Sigmoid colon (tissue), 7 donors: Measurements from ENCODE around the gene PHETA1. TPM values are rescaled to one million over a fixed set of nuclear protein-coding genes. Genes with fewer than 3 reads are reported as not detected.
"Not testable (repeated sequence)": the region's sequence is repeated elsewhere in the genome, so short reads cannot be mapped to it uniquely, and the experiment has no call there.

Experiments used
- DNase-seq: peaks from one replicate; pipeline ENCODE4 v3.0.0-alpha.2; 2019
- H3K27ac ChIP-seq, 4 donors: fragments of 200-600 bp; sonication (generic); one replicate each; pipeline ENCODE4 v1.5.1; 2016 to 2019; ENCODE audit warnings: mild to moderate bottlenecking in 1 of 4
- H3K27me3 ChIP-seq, 3 donors: fragments of 200-600 bp; sonication (generic); one replicate each; pipeline ENCODE4 v1.5.1; 2019; ENCODE audit warnings: mild to moderate bottlenecking in 1 of 3
- H3K36me3 ChIP-seq, 4 donors: fragments of 200-600 bp; sonication (generic); one replicate each; pipeline ENCODE4 v1.5.1; 2016 to 2019
- H3K4me1 ChIP-seq, 4 donors: fragments of 200-600 bp; sonication (generic); one replicate each; pipeline ENCODE4 v1.5.1; 2017 to 2019
- H3K4me3 ChIP-seq, 4 donors: fragments of 200-600 bp; sonication (generic); one replicate each; pipeline ENCODE4 v1.5.1; 2017 to 2019; ENCODE audit warnings: mild to moderate bottlenecking in 2 of 4, moderate library complexity in 1 of 4
- H3K9me3 ChIP-seq, 4 donors: fragments of 200-600 bp in 3 of 4; sonication (generic) in 3 of 4; one replicate each; pipeline versions ENCODE4 v1.5.1 to v1.6.1; 2013 to 2019
- EP300 ChIP-seq, 4 donors: sonication (generic); formaldehyde crosslinking; IDR thresholded peaks; one replicate each; pipeline ENCODE4 v1.6.1; 2017; ENCODE audit warnings: antibody characterized with exemption in 4 of 4
- POLR2A ChIP-seq, 2 donors: fragments of 450-650 bp; IDR thresholded peaks; one replicate each; pipeline ENCODE4 v1.6.1; 2016; ENCODE audit warnings: antibody characterized with exemption in 2 of 2, mild to moderate bottlenecking in 2 of 2, moderate library complexity in 2 of 2
- POLR2AphosphoS5 ChIP-seq, 4 donors: sonication (generic); formaldehyde crosslinking; IDR thresholded peaks; one replicate each; pipeline ENCODE4 v1.6.1; 2017; ENCODE audit warnings: antibody characterized with exemption in 4 of 4
- WGBS, 2 donors: extraction: QIAGEN DNeasy Blood & Tissue Kit; methylation state at CpG; one replicate each; pipeline ENCODE4 v1.1.7; 2013; 5-methylcytosine and 5-hydroxymethylcytosine counted together
- intact Hi-C: fragments of 100-400 bp; cut with DNase I; formaldehyde crosslinking; loops from one replicate; pipeline ENCODE4 v1.15.1; 2023
- polyA plus RNA-seq, 3 donors: library from polyadenylated mRNA; stranded (reverse); fragments of 200-250 nt; gene quantifications; one replicate each; pipeline ENCODE4 v1.2.3, GENCODE V29; 2013
- total RNA-seq, 4 donors: library from RNA; depleted of rRNA; stranded (reverse); fragments of >200 nt; gene quantifications; one replicate each; pipeline ENCODE4 v1.1.0, GENCODE V29; 2016
- TF ChIP-seq, protein P1 (sequence below), 4 experiments: fragments of 450-650 bp in 3 of 4; fragments of 200-600 bp in 1 of 4; IDR thresholded peaks; one replicate each; pipeline ENCODE4 v1.5.1; 2016 to 2019; ENCODE audit warnings: antibody characterized with exemption in 4 of 4, mild to moderate bottlenecking in 3 of 4, moderate library complexity in 2 of 4
- donor health status: healthy with polysubstance abuse.
- donor health status: Bipolar disorder and iron deficiency.
- donor health status: healthy.

Gene PHETA1
- total and polyA plus RNA-seq, 7 donors = 3.6 to 21.6 (median 6.1) TPM

DNA sequence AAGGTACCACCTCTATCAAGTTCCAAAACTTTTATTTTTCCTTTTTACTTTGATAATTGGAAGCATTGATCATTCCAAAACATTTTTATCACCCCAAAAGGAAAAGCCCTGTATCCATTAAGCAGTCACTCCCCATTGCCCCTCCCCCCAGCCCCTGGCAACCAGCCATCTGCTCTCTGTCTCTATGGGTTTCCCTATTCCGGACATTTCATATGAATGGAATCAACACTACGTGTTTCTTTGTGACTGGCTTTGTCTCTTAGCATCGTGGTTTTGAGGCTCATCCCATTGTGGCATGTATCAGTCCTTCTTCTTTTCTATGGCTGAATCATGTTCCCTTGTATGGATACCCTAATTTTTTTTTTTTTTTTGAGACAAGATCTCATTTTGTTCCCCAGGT is 18.0 kb upstream of the PHETA1 start:
- Histone ChIP-seq H3K36me3 (no peaks in the 10 kb centered on the region), H3K27ac (no peak overlapping the region), H3K27me3 (peaks cover 0 to 6% (median 0%) of the 10 kb centered on the region in 3 donors), H3K4me3 (no peak overlapping the region), H3K4me1 (no peaks in the 10 kb centered on the region), H3K9me3 (no peaks in the 10 kb centered on the region)
- 34 to 50% methylated on average over 3 of the region's 3 CpGs for WGBS, 2 donors
- DNase-seq = no peak
- intact Hi-C loops = no loop called here
- TF ChIP-seq POLR2AphosphoS5 (IDR thresholded peaks at IDR 0.05) (no peak), POLR2A (IDR thresholded peaks at IDR 0.05) (no peak), EP300 (IDR thresholded peaks at IDR 0.05) (no peak)
- TF ChIP-seq, protein P1, sequence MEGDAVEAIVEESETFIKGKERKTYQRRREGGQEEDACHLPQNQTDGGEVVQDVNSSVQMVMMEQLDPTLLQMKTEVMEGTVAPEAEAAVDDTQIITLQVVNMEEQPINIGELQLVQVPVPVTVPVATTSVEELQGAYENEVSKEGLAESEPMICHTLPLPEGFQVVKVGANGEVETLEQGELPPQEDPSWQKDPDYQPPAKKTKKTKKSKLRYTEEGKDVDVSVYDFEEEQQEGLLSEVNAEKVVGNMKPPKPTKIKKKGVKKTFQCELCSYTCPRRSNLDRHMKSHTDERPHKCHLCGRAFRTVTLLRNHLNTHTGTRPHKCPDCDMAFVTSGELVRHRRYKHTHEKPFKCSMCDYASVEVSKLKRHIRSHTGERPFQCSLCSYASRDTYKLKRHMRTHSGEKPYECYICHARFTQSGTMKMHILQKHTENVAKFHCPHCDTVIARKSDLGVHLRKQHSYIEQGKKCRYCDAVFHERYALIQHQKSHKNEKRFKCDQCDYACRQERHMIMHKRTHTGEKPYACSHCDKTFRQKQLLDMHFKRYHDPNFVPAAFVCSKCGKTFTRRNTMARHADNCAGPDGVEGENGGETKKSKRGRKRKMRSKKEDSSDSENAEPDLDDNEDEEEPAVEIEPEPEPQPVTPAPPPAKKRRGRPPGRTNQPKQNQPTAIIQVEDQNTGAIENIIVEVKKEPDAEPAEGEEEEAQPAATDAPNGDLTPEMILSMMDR (IDR thresholded peaks at IDR 0.05) = no peak

DNA sequence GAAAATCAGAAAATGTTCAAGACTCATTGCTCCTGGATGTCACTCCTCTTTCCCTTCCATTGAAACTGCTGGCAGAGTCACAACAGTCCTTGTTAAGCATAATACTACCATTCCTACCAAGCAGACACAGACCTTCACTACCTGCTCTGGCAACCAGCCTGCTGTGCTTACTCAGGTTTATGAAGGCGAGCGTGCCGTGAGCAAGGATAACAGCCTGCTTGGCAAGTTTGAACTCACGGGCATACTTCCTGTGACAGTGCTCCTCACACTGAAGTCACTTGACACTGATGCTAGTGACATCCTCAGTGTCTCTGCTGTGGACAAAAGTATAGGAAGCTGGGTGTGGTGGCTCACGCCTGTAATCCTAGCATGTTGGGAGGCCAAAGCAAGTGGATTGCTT is 15.7 kb upstream of the PHETA1 start:
- H3K4me3 ChIP-seq = no peak overlapping the region
- TF ChIP-seq, protein P1 (IDR thresholded peaks at IDR 0.05) = no peak
- TF ChIP-seq POLR2AphosphoS5 (IDR thresholded peaks at IDR 0.05) (no peak), EP300 (IDR thresholded peaks at IDR 0.05) (no peak), POLR2A (IDR thresholded peaks at IDR 0.05) (no peak)
- no peaks in the 10 kb centered on the region for H3K9me3 ChIP-seq
- H3K36me3 ChIP-seq = no peaks in the 10 kb centered on the region
- H3K4me1 ChIP-seq = no peaks in the 10 kb centered on the region
- no peaks in the 10 kb centered on the region for H3K27me3 ChIP-seq
- H3K27ac ChIP-seq = no peak overlapping the region
- no peak for DNase-seq
- WGBS, 2 donors = 32 to 65% methylated on average over 5 of the region's 5 CpGs
- intact Hi-C loops = no loop called here

DNA sequence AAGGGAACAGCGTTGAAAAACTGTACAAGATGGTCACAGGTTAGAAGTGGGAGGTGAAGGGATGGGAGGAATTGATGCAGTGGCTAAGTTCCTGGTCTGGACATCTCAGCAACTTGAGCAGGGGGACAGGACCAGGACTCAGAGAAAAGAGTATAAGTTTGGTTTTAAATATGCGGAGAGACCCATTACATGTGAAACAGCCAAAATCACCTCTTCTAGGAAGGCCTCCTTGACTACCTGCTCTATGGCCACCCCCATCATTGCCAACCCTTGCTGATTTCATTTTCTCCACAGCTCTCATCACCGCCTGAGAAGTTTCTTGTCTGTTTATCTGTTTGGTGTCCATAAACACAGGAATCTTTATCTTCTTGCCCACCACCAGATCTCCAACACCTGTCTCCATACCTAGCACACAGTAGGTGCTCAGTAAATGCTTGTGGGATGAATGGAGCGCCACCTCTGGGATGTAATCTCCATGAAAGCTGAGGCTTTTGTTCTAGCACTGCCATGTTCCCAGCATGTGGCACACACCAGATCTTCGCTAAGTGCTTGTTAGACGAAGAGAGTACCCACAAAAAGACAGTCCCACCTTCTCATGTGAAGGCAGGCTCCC is 11.2 kb upstream of the PHETA1 start:
- intact Hi-C loops = no loop called here
- Histone ChIP-seq H3K9me3 (no peaks in the 10 kb centered on the region), H3K27ac (no peak overlapping the region), H3K4me3 (no peak overlapping the region), H3K36me3 (no peaks in the 10 kb centered on the region), H3K4me1 (no peaks in the 10 kb centered on the region), H3K27me3 (no peaks in the 10 kb centered on the region)
- WGBS, 2 donors = 91 to 93% methylated on average over 6 of the region's 6 CpGs
- TF ChIP-seq POLR2A (IDR thresholded peaks at IDR 0.05) (no peak), EP300 (IDR thresholded peaks at IDR 0.05) (no peak), POLR2AphosphoS5 (IDR thresholded peaks at IDR 0.05) (no peak)
- TF ChIP-seq, protein P1 (IDR thresholded peaks at IDR 0.05) = no peak
- no peak for DNase-seq

GRCh38 chr12:111377440-111377839 is 8.5 kb upstream of the PHETA1 start:
- Histone ChIP-seq H3K4me3 (no peak overlapping the region), H3K27me3 (no peaks in the 10 kb centered on the region), H3K4me1 (no peaks in the 10 kb centered on the region), H3K9me3 (no peaks in the 10 kb centered on the region), H3K36me3 (no peaks in the 10 kb centered on the region), H3K27ac (no peak overlapping the region)
- 91 to 98% methylated on average over 3 of the region's 3 CpGs for WGBS, 2 donors
- intact Hi-C loops = no loop called here
- no peak for TF ChIP-seq POLR2A (IDR thresholded peaks at IDR 0.05)
- TF ChIP-seq, protein P1 (IDR thresholded peaks at IDR 0.05) = no peak
- TF ChIP-seq EP300 (IDR thresholded peaks at IDR 0.05) = no peak
- TF ChIP-seq POLR2AphosphoS5 (IDR thresholded peaks at IDR 0.05) = no peak
- no peak for DNase-seq

- DNase-seq, H3K9me3 ChIP-seq, H3K4me3 ChIP-seq, H3K27ac ChIP-seq, intact Hi-C loops, H3K27me3 ChIP-seq, H3K36me3 ChIP-seq: not testable (repeated sequence)
- 90 to 95% methylated on average over 1 of the region's 1 CpG for WGBS, 2 donors
- peaks cover 0 to 13% (median 12%) of the 10 kb centered on the region in 4 donors for H3K4me1 ChIP-seq
Observed at GRCh38 chr12:111373231-111373630, 4.3 kb upstream of the PHETA1 start.
